PC-3 (cell line): ENCODE data around the gene PRRT2. TPM values are rescaled to one million over a fixed set of nuclear protein-coding genes. Genes with fewer than 3 reads are reported as not detected.

Source experiments
- ATAC-seq: fragments of 200-7000 bp; cut with Tn5 transposase; 2 replicates; pipeline ENCODE4 v1.9.1; 2020; ENCODE audit warnings: mild to moderate bottlenecking, moderate library complexity
- BruUV-seq: library from RNA; stranded (reverse); fragments of 400-500 nt; replicated peaks from 2 replicates; lab custom pipeline; 2021; lab: Mats Ljungman, UMichigan
- CTCF ChIA-PET: fragments of 300-600 bp; sonication (Branson Sonifier 250); formaldehyde crosslinking; loops from one replicate; lab custom pipeline; 2022; ENCODE audit warnings: antibody characterized with exemption; lab: Charles Lee
- POLR2A ChIA-PET: fragments of 300-600 bp; sonication (Branson Sonifier 250); formaldehyde crosslinking; loops from one replicate; lab custom pipeline; 2022; ENCODE audit warnings: antibody characterized with exemption; ENCODE audit not compliant: unreplicated experiment; lab: Charles Lee
- DNase-seq: peaks from one replicate; pipeline ENCODE4 v3.0.0-alpha.2; 2015
- H2AFZ ChIP-seq: fragments of 300-600 bp; sonication (generic); 2 replicates; pipeline ENCODE4 v1.6.0; 2016; ENCODE audit warnings: antibody characterized with exemption, low read length
- H3F3A ChIP-seq: fragments of 300-600 bp; sonication (generic); one replicate; pipeline ENCODE4 v1.6.0; 2017; ENCODE audit warnings: antibody characterized with exemption, low read length, control low read depth, mild to moderate bottlenecking; ENCODE audit not compliant: unreplicated experiment
- H3K27ac ChIP-seq: fragments of 300-600 bp; sonication (generic); 2 replicates; pipeline ENCODE4 v1.5.1; 2016; ENCODE audit warnings: mild to moderate bottlenecking, low read length
- H3K27me3 ChIP-seq: fragments of 300-600 bp; sonication (generic); 2 replicates; pipeline ENCODE4 v1.6.1; 2016; ENCODE audit warnings: low read length, mixed read lengths
- H3K36me3 ChIP-seq: fragments of 300-600 bp; sonication (generic); 2 replicates; pipeline ENCODE4 v1.6.1; 2016; ENCODE audit warnings: low read depth, mixed run types, low read length, mixed read lengths
- H3K4me1 ChIP-seq: fragments of 300-600 bp; sonication (generic); 2 replicates; pipeline ENCODE4 v1.5.1; 2016; ENCODE audit warnings: low read length; ENCODE audit not compliant: insufficient read depth
- H3K4me2 ChIP-seq: fragments of 300-600 bp; sonication (generic); 2 replicates; pipeline ENCODE4 v1.6.0; 2016; ENCODE audit warnings: low read length
- H3K4me3 ChIP-seq: fragments of 300-600 bp; sonication (generic); 2 replicates; pipeline ENCODE4 v1.5.1; 2016; ENCODE audit warnings: mild to moderate bottlenecking, low read length, mixed read lengths
- H3K79me2 ChIP-seq: fragments of 300-600 bp; sonication (generic); 2 replicates; pipeline ENCODE4 v1.6.1; 2017; ENCODE audit warnings: low read length, mixed read lengths
- H3K9ac ChIP-seq: fragments of 300-600 bp; sonication (generic); 2 replicates; pipeline ENCODE4 v1.6.0; 2016; ENCODE audit warnings: mild to moderate bottlenecking, low read length
- H3K9me2 ChIP-seq: fragments of 300-600 bp; sonication (generic); replicated peaks from 2 replicates; pipeline ENCODE4 v1.6.1; 2016; ENCODE audit warnings: mixed run types, low read length, mixed read lengths
- H3K9me3 ChIP-seq: fragments of 300-600 bp; sonication (generic); 2 replicates; pipeline ENCODE4 v1.6.1; 2016; ENCODE audit warnings: low read length, mixed read lengths
- H4K20me1 ChIP-seq: fragments of 300-600 bp; sonication (generic); 2 replicates; pipeline ENCODE4 v1.6.1; 2016; ENCODE audit warnings: low read length, mixed read lengths
- CTCF ChIP-seq: fragments of 300-600 bp; sonication (generic); conservative IDR thresholded peaks from 2 replicates; pipeline ENCODE4 v1.5.1; 2017; ENCODE audit warnings: antibody characterized with exemption, low read depth, mild to moderate bottlenecking, low read length
- EZH2 ChIP-seq: fragments of 300-600 bp; sonication (generic); IDR thresholded peaks from one replicate; pipeline ENCODE4 v1.6.1; 2017; ENCODE audit warnings: antibody characterized with exemption, mild to moderate bottlenecking, low read length; ENCODE audit not compliant: unreplicated experiment
- EZH2phosphoT487 ChIP-seq: fragments of 300-600 bp; sonication (generic); IDR thresholded peaks from 2 replicates; pipeline ENCODE4 v1.6.1; 2018; ENCODE audit warnings: mild to moderate bottlenecking, antibody characterized with exemption, low read length, borderline replicate concordance
- intact Hi-C: fragments of 100-400 bp; cut with micrococcal nuclease; formaldehyde crosslinking; loops from 2 replicates; pipeline ENCODE4 v1.9.0; 2023
- total RNA-seq: library from RNA; depleted of rRNA; stranded (reverse); fragments of >200 nt; gene quantifications from 2 replicates; pipeline ENCODE4 v1.2.3, GENCODE V29; 2014

PRRT2 gene
- total RNA-seq, 1 experiment from 2014 or later, result 0.40 TPM

- Histone ChIP-seq H3K79me2 (peaks cover 14% of the 10 kb centered on the region), H3K9ac (peak overlapping the region; percentile 71), H3K36me3 (no peaks in the 10 kb centered on the region), H3K9me2 (no peaks in the 10 kb centered on the region), H2AFZ (0 out of 2 replicates have a peak overlapping the region, but pooled peaks have one; percentile 51), H3K4me3 (peak overlapping the region; percentile 34; the same call in 1 of the 2 replicates), H3F3A (no peaks in the 10 kb centered on the region), H3K4me2 (peak overlapping the region; percentile 69), H3K27ac (peak overlapping the region; percentile 94), H3K27me3 (no peaks in the 10 kb centered on the region), H3K4me1 (peaks cover 58% of the 10 kb centered on the region), H4K20me1 (no peaks in the 10 kb centered on the region), H3K9me3 (no peaks in the 10 kb centered on the region)
- ChIA-PET POLR2A (interaction anchor here (0.5 kb wide), 1 partner anchor 18 kb away, joined by 3 read pairs; the partner anchor contains the start of gene MAZ), CTCF (interaction anchor here (0.5 to 1.0 kb wide), 4 partner anchors 10 to 207 kb away, joined by 3 to 17 read pairs (median 5); no protein-coding TSS in a partner anchor)
- DNase-seq (peak; percentile 65), ATAC-seq (peak; percentile 30)
- no TSS peak for BruUV-seq
- TF ChIP-seq EZH2, result no peak
- no peak for TF ChIP-seq EZH2phosphoT487
- TF ChIP-seq CTCF, result no peak
- intact Hi-C loops, result no loop called here
These were observed 12.7 kb downstream of the PRRT2 start for GRCh38 chr16:29824589-29825144.

GRCh38 chr16:29825145-29826044 is 13.4 kb downstream of the PRRT2 start:
- no TSS peak for BruUV-seq
- Histone ChIP-seq H4K20me1 (no peaks in the 10 kb centered on the region), H3K4me2 (peak overlapping the region; percentile 69), H3K9me3 (no peaks in the 10 kb centered on the region), H3K36me3 (no peaks in the 10 kb centered on the region), H3F3A (no peaks in the 10 kb centered on the region), H3K27ac (peak overlapping the region; percentile 94), H3K4me3 (peak overlapping the region; percentile 34; the same call in 1 of the 2 replicates), H3K4me1 (peaks cover 52% of the 10 kb centered on the region), H3K9ac (peak overlapping the region; percentile 71), H3K9me2 (no peaks in the 10 kb centered on the region), H3K79me2 (peaks cover 13% of the 10 kb centered on the region), H2AFZ (peak overlapping the region; percentile 51; the same call in 1 of the 2 replicates), H3K27me3 (no peaks in the 10 kb centered on the region)
- ChIA-PET CTCF (no interaction called here), POLR2A (no interaction called here)
- TF ChIP-seq EZH2, result no peak
- no peak for TF ChIP-seq EZH2phosphoT487
- TF ChIP-seq CTCF, result no peak
- DNase-seq (peak; percentile 70), ATAC-seq (peak; percentile 37)
- intact Hi-C loops, result no loop called here
